GM12873 (cell line): ENCODE results near the gene TRAK1.

Experiments used
- TF ChIP-seq, protein P1 (sequence below): IDR thresholded peaks from 2 replicates; pipeline ENCODE4 v1.5.1; 2012; ENCODE audit warnings: low read depth, mild to moderate bottlenecking, moderate library complexity, low read length, control low read depth; ENCODE audit not compliant: insufficient read depth; ENCODE audit errors: missing control alignments

TRAK1 gene

DNA sequence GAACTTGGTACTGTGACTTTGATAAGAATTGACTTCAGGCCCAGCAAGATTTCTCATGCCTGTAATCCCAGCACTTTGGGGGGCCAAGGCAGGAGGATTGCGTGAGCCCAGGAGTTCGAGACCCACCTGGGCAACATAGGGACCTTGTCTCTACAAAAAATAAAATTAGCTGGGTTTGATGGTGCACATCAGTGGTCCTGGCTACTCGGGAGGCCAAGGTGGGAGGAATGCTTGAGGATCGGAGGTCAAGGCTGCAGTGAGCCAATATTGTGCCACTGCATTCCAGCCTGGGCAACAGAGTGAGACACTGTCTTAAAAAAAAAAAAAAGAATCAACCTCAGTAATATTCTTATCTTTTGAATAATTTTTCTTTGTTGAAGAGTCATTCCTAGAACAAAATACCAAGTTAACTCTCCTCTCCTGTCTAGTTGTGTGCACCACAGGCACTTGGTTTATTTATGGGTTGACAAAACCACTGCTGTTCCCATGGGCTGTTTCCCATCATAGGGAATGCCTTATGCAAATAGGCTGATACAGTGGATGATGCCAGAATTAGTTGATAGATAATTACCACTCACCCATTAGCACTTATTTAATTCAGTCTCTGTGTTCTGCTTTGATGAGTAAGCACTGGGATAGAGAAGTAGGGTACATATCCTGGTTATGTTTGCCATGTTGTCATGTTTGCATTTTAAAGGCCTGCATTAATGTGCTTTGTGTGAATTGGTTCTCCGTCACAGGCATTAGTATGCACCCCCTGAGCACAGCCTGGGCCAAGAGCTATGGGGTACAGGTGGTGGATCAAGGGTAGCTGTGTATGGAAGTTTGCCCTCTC lies 32.9 kb downstream of the TRAK1 start:
- TF ChIP-seq, protein P1, sequence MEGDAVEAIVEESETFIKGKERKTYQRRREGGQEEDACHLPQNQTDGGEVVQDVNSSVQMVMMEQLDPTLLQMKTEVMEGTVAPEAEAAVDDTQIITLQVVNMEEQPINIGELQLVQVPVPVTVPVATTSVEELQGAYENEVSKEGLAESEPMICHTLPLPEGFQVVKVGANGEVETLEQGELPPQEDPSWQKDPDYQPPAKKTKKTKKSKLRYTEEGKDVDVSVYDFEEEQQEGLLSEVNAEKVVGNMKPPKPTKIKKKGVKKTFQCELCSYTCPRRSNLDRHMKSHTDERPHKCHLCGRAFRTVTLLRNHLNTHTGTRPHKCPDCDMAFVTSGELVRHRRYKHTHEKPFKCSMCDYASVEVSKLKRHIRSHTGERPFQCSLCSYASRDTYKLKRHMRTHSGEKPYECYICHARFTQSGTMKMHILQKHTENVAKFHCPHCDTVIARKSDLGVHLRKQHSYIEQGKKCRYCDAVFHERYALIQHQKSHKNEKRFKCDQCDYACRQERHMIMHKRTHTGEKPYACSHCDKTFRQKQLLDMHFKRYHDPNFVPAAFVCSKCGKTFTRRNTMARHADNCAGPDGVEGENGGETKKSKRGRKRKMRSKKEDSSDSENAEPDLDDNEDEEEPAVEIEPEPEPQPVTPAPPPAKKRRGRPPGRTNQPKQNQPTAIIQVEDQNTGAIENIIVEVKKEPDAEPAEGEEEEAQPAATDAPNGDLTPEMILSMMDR, result no peak

DNA sequence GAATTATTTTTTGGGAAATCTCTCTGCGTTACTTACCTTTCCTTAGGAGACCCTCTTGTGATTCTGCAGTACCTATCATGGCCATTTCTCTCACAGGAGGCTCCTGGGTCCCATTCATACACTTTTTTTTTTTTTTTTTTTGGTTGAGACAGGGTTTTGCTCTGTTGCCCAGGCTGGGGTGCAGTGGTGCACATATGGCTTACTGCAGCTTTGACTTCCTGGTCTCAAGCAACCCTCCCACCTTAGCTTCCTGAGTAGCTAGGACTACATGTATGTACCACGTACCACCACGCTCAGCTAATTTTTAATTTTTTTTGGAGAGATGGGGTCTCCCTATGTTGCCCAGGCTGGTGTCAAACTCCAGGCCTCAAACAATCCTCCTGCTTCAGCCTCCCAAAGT lies 36.1 kb downstream of the TRAK1 start:
- TF ChIP-seq, protein P1, result peak; percentile 11

DNA sequence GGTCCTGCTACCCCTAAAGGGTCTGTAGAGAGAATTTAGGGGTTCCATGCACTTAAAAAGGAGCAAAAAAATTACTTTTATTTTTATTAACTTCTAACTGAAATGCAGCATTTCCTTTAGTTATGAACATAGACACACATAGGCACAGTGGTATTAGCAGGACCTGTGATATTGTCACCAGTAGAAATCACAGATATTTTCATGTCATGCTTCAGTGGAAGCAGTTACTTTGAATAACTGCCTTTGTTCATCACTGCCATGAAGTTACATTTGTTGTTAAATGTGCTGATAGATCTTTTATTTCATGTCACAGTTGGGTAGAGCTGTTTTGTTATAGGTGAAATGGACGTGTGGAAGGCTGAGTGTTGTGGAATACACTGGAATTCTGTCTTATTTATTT lies 37.4 kb downstream of the TRAK1 start:
- TF ChIP-seq, protein P1, result no peak

DNA sequence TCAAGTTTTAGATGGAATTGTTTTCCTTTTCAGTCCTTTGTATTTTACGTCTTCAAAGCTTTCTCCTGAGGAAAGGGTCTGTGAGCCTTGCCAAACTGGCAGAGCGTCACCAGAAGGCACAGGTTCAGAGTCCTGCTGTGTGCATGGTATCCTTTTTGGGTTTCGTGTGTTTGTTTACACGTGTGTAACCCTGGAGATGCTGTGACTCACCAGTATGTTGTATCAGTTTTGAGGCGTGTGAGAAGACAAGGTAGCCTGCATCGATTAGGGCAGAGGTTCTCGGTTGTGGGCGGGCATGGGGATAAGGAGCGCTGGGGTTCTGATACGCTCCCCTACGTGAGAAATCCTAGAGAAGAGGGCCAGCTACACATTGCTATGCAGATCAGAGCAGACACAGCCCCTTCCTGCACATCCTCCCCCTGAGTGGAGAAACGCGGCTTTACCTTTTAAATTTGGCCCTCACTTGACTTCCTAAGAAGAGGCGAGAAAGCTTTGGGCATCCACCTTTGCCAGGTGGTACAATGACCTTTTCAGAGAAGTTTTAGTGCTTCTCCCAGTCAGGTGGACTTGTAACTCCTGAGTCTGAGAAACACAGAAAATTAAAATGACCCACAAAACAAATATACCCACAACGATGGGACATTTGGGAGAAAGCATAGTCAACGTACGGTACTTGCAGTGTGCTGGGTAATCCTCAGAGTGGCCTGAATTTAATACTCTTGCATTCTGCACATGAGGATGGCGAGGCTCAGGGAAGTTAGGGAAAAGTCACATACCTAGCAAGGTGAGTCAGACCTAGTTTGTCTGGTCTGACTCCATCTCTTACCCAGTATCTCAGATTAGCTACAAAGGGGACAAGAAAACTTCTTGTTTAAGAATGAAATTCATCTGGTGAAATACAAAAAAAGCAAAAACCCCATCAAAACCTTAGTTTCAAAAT lies 38.1 kb downstream of the TRAK1 start:
- TF ChIP-seq, protein P1, result no peak

DNA sequence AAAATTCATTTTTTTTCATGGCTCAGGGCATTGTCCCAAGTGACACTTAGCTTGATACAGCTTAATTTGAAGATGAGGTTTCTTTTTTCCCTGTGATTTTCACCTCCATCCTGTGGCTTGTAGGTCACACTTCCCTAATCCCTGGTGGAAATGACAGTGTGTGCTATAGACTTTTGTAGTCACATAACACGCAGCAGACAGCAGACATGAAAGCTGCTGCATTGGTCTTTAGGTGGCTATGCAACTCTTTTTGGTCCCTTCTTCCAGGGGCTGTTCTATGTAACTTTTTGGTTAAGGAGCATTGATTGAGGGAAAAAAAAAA lies 38.8 kb downstream of the TRAK1 start:
- TF ChIP-seq, protein P1, result no peak

DNA sequence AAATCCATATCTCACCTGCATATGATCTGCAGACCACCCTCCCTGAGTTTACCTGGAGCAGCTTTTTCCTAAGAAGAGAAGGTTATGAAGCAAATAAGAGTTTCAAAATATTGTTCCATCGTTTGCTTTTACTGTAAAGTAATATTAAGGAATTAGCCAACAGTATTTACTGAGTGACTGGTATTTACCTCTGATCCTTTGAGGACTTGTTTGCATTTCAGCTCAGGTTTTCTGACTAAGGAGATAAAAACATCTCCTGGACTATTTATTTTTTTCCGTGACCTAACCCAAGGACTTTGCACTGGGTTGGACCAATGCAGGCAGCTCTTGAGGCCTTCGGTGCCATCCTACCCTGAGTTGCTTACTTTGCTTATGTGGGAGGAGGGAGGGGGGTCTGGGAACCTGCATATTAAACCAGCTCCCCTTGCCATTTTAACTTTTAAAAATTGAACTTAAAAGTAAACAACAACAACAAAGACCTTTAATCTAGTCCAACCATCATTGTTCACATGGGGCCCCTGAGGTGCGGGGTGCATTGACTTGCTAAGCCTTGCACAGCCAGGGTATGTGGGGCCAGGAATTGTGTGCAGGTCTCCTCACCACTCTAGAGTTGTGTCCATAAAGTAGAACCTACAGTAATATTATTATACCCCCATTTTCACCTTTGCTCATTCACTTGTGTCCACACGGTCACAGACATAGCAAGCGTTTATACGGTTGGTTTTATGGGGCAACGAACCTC lies 39.3 kb downstream of the TRAK1 start:
- TF ChIP-seq, protein P1, result no peak
